NCI-H69 (cell line): ENCODE data around the gene FAM193A.
A peak's percentile ranks its signal among the peaks of the same experiment; 100 is the strongest.
"Not testable (repeated sequence)": the region's sequence is repeated elsewhere in the genome, so short reads cannot be mapped to it uniquely, and the experiment has no call there.

Experiments
- DNase-seq: peaks from one replicate; lab custom pipeline; 2025; lab: John Stamatoyannopoulos, UW

Gene FAM193A, protein sequence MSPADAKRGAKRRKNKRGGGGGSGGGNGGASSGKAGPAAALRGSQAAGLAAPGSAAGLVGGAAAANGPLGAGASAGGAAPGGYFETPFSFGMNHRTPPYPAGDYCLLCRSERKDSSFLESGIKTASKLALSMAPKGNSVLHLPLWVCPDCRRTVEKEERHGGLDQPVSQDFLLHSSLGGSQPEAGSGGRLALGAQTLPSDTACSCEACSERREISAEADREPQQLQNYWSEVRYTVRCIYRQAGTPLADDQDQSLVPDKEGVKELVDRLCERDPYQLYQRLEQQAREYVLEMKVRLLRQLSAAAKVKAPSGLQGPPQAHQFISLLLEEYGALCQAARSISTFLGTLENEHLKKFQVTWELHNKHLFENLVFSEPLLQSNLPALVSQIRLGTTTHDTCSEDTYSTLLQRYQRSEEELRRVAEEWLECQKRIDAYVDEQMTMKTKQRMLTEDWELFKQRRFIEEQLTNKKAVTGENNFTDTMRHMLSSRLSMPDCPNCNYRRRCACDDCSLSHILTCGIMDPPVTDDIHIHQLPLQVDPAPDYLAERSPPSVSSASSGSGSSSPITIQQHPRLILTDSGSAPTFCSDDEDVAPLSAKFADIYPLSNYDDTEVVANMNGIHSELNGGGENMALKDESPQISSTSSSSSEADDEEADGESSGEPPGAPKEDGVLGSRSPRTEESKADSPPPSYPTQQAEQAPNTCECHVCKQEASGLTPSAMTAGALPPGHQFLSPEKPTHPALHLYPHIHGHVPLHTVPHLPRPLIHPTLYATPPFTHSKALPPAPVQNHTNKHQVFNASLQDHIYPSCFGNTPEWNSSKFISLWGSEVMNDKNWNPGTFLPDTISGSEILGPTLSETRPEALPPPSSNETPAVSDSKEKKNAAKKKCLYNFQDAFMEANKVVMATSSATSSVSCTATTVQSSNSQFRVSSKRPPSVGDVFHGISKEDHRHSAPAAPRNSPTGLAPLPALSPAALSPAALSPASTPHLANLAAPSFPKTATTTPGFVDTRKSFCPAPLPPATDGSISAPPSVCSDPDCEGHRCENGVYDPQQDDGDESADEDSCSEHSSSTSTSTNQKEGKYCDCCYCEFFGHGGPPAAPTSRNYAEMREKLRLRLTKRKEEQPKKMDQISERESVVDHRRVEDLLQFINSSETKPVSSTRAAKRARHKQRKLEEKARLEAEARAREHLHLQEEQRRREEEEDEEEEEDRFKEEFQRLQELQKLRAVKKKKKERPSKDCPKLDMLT (N-terminal part only)

DNA sequence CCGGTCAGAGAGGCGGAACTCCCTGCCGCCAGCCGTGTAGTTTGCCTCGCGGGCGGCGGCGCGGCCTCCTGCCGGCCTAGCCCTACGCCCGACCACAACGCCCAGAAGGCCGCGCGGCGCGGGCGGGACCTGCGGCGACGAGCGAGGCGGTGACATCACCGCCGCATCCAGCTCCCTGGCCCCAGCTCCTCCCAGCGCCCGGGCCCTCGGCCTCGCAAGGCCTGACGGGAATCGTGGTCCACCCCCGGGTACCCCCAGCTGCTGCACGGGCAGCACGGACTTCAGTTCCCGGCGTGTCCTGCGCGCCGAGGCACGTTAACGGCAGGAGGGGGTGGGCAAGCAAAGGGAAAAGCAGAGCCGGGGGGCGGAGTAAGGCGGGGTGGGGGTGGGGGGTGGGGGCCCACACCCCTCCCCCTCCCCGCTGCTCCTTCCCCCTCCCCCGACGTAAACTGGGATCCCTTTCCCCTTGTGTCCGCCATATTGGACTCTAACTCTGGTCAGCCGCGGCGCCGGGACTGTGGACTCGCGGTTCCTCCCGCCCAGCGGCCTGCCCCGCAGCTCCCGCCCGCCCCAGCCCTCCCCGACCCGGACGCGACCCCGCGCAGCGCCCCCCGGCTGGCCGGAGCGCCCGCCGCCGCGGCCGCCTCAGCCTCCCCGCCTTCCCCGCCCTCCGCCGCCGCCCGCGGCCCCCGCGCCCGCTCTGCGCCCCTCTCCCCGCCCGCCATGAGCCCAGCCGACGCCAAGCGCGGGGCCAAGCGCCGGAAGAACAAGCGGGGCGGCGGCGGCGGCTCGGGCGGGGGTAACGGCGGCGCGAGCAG lies at the start of gene FAM193A:
Gene FAM193A, plus strand, starts transcription at position 455 of the 818 bp plus-strand sequence. Its CDS starts 269 bp downstream, at position 724.
- DNase-seq, result peak; percentile 98

DNA sequence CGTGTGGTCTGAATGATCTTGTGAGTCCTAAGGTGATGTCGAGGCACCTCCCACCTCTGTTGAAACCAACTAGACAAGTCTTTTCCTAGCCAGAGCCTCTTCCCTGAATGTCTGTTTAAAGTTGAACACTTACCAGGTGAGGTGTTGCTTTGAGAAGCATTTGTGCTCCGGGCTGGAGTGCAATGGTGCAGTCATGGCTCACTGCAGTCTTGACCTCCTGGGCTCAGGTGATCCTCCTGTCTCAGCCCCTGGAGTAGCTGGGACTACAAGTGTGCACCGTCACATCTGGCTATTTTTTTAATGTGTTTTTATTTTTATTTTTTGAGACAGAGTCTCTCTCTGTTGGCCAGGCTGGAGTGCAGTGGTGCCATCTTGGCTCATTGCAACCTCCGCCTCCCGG lies 49.5 kb upstream of the FAM193A start:
- DNase-seq, result no peak

DNA sequence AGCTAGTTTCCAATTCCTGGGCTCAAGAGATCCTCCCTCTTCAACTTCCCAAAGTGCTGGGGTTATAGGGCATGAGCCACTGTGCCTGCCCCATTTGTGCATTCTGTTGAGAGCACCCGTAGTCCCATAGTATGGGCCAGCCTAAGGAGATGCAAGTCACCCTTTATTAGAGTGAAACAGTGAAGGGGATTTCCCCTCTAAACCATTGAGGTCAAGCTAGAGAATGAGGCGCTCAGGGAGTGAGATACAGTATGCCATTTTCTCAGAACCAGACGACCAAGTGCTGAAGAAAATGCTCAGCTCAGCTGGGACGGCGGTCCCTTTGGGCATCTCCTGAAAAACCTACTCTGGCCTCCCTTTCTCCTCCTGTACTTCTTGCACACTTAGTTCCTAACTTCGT lies 48.8 kb upstream of the FAM193A start:
- no peak for DNase-seq

DNA sequence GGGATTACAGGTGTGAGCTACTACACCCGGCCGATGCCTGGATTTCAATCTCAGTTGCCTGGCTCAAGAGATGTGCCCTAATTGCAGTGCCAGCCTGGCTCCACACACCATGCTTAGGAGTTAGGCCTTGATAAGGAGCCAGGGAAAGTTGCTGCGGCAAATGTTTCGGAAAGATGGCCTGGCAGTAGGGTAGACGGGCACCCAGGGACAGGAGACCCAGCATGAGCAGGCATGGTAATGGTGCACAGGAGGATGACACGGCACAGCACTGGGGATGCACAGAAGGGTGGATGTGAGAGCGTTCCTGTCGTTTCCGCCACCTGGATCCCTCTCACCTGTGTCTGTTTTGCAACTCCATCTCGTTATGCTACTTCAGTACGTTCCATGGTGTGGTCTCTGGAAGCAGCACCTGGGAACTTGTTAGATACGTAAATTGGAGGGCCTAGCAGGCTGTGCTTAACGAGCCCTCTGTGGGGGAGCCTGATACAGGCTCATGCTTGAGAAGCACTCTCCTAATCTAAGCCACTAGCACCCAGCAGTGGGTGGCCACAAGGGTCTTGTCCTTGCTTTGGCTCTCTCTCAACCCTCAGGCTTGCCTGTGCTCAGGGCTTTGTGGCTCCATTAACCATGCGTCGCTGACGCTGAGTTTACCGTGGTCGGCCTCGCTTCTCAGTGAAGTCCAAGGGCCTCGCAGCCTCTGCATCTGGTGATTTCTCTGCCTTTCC lies 47.2 kb upstream of the FAM193A start:
- no peak for DNase-seq

DNA sequence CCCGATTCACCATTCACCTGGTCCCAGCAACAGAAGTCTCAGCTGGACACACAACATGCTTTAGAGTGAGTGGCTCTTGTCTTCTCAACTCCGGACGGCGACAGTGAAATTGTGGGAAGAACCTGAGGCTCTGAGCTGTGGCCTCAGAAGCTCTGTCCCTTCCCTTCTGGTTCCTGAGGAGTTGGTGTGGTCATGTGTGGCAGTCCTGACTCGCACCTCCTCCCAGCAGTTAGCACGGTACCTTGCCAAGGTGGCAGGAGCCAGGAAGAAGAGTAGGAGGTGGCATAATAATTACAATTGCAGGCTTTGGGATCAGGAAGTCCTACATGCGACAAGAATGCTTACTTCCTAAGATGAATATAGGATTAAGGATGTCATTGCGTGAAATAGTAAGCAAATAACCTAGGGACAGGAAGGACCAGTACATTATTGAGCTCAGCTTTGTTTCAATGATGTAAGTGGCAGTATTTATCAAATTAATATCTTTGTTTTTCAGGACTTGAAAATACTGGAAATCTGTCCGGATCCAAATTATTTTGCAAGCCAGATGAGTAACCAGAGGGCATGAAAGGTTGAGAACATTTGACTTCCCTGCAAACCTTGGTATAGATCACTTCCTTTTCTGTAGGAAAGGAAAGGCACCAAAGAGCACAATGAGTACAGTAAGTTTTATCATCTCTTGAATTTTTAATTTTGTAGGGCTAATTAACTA lies 46.5 kb upstream of the FAM193A start:
- no peak for DNase-seq

DNA sequence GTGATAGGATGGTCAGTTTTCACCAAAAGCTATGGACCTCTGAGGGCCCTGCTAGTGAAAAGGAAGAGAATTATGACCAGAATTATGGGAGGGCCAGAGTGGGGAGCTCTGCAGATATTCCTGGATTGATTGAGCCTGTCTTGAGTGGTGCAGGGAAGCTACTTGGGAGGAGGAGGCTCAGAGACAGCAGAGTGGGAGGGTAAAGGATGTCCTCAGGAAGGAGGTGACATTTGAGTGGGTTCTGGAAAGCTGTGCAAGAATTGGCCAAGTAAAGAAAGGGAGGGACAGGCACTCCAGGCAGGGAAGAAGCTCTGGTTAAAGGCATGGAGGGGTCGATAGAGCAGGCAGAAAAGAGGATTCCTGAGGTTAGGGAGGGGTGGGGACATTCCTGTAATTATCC lies 43.5 kb upstream of the FAM193A start:
- no peak for DNase-seq

DNA sequence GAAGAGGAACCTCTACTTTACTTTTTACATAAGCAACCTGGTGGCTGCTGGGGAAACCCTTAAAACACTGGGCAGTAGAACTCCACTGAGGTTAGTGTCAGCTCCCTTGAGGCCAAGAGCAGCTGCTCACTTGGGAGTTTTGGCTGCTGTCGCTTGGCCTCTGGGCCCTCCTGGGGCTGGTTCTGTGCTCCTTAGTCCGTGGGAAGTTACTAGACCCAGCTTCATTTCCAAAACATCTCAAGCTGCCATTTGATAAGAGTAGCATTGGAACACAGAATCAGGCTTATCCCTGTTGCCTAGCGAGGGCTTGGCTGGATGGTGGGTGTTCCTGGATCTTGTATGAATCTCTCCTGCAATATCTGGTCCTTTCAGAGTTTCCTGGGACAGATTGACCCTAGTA lies 41.5 kb upstream of the FAM193A start:
- no peak for DNase-seq

DNA sequence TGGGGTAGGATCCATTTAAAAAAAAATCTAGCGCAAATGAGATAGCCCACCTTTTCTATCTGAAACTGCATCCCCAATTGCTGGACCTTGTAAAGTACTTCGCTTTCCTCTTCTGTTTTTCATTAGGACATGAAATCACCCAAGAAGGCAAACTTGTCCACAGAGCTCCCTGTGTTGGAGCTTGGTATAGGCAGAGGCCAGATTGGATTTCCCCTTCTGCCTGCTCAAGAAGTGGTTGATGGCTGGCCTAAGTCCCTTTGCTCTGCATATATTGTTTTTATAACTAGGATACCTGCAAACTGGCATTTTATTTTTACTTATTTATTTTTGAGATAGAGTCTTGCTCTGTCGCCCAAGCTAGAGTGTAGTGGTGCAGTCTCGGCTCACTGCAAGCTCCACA lies 39.1 kb upstream of the FAM193A start:
- no peak for DNase-seq

DNA sequence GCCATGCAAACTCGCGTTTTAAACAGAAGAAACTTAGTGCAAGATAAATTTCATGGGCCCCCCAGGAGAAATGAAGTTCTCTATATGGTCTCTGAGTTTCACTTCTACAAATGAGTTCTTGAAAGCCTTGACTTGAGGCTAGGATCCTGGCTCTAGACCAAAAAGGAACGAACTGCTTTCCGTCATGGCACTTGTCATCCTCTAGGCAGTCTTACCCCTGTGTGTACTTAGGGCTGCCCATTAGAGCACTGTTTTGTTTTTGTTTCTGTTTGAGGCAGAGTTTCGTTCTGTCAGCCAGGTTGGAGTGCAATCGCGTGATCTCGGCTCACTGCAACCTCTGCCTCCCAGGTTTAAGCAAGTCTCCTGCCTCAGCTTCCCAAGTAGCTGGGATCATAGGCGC lies 38.5 kb upstream of the FAM193A start:
- DNase-seq, result no peak

DNA sequence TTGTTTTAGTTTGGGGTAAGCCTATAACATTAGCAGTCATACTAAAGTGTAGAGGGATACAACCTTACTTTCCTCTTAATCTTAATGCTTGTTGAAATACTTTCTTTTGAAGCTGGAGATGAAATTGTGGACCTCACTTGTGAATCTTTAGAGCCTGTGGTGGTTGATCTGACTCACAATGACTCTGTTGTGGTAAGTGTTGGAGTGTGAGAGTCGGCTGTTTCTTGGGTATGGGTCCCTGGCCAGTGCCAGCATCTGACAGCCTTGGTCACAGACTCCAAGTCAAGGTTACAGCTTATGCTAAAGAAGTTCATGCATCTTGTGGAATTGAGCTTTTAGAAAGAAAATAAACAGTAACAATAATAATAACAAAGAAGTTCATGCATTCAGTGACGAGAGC lies 35.9 kb upstream of the FAM193A start:
- no peak for DNase-seq

DNA sequence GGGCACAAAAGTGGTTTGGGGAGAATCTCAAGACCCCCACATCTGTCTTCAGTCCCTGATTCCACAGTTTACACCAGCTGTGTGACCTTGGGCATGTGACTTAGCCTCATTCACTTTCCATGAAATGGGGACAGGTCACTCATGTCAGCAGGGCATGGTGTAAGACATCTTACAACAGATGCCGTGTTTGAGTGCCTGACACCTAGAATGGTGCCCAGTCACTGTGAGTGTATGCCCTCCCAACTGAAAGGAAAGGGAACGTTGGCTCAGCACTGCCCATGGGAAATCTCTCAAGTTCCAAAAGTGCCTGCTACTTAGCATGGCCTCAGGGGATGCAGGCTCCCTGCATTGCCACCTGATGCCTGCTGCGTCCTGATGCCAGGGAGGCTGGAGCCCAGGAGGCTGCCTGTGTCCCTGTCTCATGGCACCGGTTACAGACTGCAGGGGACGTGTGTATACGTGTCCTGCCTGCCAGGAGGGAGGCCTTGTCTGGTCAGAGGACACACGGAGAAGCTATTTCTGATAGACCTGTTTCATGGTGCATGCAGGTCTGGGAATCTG lies 35.3 kb upstream of the FAM193A start:
- no peak for DNase-seq

DNA sequence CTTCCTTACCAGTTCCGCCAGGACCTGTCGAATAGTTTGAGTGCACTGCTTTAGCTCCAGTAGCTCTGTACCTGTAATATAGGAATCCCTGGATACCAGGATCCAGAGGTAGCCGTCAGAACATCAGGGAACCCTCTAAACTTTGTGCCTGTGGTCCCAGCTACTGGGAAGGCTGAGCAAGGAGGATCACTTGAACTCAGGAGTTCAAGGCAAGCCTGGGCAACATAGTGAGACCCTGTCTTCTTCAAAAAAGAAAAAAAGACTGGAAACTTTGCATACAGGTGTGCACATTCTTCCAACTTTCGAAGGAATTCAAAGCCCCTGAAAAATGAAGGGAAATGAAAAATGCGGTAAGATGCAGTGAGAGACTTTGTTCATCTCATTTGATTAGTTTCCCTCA lies 32.6 kb upstream of the FAM193A start:
- no peak for DNase-seq

DNA sequence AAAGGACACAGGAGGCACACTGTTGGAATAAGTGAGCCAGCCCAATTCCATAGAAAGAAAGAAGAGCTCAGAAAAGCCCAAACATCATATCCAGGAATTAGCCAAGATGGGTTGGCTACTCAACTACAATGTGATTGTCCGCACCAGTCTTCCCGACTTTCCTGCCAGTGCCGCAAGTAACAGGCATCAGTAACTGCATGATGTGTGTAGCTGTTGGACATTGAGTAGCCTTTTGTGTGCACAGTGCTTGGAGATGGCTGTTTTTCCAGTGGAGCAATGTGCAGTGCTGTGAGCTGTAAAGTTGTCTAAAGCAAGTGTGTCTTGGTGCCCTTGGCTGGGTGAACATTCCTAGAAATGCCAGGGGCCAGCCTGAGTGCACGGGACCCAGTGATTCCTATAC lies 29.2 kb upstream of the FAM193A start:
- DNase-seq, result no peak

DNA sequence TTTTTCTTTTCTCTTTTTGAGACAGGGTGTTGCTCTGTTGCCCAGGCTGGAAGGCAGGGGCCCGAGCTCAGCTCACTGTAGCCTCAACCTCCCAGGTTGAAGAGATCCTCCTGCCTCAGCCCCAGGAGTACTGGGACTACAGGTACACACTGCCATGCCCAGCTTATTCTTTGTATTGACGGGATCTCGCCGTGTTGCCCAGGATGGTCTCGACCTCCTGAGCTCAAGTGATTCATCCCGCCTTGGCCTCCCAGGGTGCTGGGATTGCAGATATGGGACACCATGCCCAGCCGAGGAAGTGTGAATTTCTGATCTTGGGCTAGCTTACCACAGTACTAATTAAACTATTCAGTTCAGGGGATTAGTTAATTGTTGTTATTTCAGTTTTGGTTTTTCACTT lies 28.6 kb upstream of the FAM193A start:
- DNase-seq, result no peak

DNA sequence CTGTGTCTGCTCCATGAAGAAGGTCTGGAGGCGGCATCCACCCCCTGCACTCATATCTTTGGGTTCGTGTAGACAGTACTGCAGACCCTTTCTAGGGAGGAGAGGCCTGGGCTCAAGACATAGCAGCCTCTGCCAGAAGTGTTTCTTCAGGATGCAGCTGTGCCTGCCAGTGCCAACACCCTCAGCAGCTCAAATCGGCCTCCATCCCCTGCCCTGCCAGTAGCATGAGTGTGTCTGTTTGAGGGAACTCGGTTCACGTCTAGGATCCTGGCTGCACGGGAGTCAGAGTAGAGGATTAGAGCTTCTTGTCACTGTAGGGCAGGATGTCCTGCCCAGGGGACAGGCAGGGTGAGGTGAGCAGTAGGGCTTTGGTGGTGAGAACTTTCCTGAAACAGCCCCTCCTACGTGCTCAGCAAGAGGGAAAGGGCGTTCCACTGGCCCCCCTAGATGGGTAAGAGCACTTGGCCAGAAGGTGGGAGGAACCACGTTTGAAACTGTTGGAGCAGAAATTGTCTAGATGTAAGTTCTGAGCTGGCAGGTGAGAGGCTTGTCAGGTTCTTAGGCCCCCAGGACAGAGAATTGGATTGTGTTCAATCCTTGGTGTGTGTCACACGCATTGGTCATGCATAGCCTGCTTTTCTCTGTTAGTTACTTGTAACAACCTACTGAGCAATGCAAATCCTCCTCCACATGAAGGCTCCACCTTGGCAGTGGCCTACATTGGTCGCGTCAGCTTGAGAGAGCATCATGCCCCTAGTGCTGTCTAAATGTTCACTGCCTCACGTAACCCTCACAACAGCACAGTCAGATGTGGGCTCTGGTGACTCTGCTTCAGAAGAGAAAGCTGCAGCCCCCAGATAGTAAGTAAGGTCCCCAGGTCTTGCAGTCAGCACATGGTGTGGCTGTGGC lies 25.8 kb upstream of the FAM193A start:
- no peak for DNase-seq

DNA sequence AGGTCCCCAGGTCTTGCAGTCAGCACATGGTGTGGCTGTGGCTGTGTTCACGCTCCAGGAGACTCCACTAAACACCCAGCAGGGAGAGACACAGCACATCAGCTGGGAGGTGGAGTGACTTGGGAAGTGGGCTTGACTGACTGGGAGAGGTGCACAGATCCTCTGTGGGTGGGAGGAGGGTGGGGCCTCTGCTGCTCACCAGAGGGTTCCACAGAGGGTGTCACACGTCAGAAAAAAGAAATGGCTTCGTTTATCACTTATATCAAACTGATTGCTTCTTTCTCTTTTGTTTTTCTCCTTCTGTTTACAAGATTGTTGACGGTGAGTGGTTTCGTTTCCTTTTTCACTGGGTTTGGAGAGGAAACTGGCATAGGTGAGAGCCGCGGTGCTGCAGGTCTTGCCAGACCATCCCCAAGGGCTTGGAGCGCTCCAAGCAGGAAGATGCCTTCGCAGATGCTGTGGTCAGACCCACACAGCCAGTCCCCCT lies 24.8 kb upstream of the FAM193A start:
- DNase-seq, result no peak

DNA sequence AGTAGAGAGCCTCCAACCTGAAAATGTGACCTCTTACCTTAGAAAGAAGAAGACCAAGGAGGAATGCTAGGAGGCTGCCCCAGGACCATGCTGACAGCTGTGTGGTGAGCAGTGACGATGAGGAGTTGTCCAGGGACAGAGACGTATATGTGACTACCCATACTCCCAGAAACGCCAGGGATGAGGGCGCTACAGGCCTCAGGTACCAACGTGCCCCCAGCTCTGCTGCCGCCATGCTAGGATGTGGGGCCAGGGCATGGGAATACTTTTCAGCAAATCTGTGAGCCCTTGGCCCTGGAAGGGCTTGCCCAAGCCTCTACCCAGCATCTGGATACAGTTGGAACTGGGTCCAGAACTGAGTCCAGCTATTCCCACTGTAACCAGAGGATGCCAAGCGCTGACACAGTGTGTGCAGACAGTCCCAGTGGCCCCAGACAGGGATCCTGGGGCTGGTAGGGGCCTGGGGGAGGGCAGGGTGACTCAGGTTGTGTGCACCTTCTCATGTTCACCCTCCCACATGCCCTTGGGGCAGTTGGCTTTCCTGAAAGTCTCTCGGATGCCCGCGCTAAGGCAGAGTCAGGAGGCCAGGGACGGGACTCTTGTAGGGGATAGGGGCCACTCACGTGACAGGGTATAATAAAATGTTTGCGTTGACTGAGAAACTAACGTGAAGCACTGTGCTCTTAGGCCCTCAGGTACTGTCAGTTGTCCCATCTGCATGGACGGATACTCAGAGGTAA lies 23.9 kb upstream of the FAM193A start:
- no peak for DNase-seq

DNA sequence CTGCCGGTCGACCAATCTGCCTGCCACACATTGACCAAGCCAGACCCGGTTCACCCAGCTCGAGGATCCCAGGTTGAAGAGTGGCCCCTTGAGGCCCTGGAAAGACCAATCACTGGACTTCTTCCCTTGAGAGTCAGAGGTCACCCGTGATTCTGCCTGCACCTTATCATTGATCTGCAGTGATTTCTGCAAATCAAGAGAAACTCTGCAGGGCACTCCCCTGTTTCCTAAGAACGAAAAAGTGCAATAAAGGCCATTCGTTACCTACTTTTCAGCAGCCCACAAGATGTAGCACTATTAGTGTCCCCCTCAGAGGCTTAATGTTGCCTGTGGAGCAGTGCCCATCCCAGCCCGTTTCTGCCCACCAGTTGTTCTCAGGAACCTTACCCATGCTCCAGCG lies 22.3 kb upstream of the FAM193A start:
- not testable (repeated sequence) for DNase-seq
